SKM-1 treated with dmso at 0.1 percent for 144 hours (cell line): ENCODE measurements around the gene COMT.

Experiments used
- DNase-seq: peaks from one replicate; lab custom pipeline; 2025; ENCODE audit not compliant: unreplicated experiment; lab: John Stamatoyannopoulos, UW

The COMT gene

GRCh38 chr22:19955241-19956128, 13.9 kb downstream of the COMT start:
- no peak for DNase-seq

- no peak for DNase-seq
Observed at GRCh38 chr22:19957445-19957844, 15.9 kb downstream of the COMT start.

DNA sequence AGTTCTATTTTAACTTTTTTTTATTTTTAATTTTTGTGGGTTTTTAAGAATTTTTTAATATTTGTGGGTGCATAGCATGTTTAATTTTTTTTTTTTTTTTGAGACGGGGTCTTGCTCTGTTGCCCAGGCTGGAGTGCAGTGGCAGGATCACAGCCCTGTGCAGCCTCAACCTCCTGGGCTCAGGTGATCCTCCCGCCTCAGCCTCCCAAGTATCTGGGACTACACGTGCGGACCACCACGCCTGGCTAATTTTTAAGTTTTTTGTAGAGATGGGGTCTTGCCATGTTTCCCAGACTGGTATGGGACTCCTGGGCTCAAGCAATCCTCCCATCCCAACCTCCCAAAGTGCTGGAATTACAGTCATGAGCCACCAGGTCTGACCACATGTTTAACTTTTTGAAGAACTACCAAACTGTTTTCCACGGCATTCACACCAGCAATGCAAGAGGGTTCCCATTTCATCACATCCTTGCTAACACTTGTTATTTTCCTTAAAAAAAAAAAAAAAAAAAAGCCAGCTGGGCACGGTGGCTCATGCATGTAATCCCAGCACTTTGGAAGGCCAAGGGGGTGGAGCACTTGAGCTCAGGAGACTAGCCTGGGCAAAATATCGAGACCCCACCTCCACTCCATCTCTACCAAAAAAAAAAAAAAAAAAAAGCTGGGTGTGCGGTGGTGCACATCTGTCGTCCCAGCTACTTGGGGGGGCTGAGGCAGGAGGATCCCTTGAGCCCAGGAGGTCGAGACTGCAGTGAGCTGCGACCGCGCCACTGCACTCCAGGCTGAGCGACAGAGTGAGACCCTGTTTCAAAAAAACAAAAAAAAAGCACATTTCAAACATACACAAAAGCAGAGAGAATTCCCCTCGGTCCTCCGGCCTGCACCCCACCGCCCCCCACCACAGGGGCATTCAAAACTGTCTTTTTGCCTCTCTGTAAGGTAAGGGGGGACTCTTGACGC, 16.8 kb downstream of the COMT start:
- DNase-seq = no peak

DNA sequence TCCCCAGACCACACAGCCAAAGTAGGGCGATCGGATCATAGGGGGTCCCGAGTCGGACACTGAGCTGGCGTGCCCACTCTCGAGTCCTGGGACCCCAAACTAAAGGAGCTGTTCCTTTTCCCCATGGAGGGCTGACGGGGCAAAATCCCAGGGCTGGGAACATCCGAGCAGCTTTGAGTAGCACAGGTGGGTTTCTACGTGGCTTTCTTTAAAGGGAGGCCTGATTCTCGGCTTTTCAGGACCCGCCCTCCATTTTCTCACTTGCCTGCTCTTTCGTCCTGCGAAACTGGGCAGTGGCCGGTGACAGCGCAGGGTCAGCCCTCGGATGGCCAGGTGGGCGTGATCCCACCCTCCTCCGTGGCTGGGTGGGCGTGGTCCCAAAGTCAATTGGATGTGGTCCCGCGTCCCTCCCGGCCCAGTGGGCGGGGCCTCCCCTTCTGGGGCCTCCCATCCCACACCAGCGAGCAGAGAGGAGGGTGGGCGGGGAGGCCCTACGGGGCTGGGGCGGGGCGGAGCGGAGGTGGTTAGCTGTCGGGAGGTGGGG, 17.5 kb downstream of the COMT start:
- no peak for DNase-seq

- DNase-seq = no peak
Observed at GRCh38 chr22:19959587-19960490, 18.3 kb downstream of the COMT start.

DNA sequence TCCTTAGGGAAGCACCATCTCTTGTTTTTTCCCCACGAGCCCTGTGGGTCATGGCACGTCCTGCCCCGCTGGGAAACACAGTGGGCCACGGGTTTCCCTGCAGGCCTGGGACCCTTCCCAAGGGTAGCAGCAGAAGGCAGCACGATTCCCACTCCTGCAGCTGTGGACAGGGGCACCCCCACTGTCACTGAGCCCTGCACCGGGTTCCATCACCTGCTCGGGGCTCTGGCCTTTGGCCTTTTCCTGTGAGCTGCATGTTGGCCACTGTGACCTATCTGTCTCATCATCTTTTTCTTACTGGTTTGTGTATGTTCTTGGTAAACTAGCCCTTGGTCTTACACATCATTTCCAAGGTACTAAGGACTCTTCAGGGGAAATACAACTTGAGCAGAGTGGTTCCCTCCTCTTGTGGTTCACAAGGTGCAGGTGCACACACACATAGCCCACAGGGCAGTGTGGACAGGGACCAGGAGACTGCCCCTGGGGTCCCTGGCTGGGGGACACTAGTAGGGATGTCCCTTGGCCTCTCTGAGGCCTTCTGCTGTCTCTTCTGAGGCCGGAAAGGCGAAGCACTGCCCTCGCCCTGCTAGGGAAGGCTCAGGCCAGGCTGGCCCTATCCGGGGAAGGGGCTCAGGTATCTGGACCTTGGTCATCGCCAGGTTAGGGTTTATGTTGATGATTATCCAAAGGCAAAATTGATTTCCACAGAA, 19.1 kb downstream of the COMT start:
- no peak for DNase-seq

- DNase-seq = no peak
Observed at GRCh38 chr22:19961201-19961580, 19.6 kb downstream of the COMT start.

- no peak for DNase-seq
Observed at GRCh38 chr22:19961868-19962245, 20.3 kb downstream of the COMT start.

DNA sequence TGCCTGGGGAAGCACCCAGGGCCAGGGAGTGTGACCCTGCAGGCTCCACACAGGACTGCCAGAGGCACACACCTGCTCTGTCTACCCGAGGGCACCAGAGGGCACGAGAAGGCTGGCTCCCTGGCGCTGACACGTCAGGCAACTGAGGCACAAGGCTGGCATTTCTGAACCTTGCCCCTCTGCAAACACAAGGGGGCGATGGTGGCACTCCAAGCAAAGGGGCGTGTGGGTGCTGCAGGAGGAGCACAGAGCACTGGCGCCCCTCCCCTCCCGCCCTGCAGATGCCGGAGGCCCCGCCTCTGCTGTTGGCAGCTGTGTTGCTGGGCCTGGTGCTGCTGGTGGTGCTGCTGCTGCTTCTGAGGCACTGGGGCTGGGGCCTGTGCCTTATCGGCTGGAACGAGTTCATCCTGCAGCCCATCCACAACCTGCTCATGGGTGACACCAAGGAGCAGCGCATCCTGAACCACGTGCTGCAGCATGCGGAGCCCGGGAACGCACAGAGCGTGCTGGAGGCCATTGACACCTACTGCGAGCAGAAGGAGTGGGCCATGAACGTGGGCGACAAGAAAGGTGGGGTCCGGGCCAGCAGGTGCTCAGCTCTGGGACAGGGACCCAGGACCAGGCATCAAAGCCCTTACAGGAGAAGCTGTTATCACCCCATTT, 20.8 kb downstream of the COMT start:
- peak; percentile 48 for DNase-seq

- no peak for DNase-seq
Observed at GRCh38 chr22:19962909-19963806, 21.6 kb downstream of the COMT start.

DNA sequence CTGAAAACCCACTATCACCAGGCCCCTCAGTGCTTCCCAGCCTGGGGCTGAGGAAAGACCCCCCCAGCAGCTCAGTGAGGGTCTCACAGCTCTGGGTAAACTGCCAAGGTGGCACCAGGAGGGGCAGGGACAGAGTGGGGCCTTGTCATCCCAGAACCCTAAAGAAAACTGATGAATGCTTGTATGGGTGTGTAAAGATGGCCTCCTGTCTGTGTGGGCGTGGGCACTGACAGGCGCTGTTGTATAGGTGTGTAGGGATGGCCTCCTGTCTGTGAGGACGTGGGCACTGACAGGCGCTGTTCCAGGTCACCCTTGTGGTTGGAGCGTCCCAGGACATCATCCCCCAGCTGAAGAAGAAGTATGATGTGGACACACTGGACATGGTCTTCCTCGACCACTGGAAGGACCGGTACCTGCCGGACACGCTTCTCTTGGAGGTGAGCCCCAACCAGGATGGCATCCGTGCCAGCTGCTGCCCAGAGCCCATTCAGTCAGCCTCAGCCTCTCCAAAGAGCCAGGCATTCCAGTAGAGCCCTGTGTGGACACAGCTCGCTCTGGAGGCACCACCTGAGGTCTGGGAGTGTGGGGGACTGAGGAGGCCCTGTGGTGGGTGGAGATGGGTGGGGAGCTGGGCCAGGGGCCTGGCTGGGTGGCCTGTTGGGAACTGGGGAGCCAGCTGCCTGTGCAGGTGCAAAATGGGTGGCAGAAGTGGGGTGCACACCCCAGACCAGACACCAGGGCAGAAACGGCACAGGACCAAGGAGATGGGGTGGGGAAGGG, 22.5 kb downstream of the COMT start:
- no peak for DNase-seq

DNA sequence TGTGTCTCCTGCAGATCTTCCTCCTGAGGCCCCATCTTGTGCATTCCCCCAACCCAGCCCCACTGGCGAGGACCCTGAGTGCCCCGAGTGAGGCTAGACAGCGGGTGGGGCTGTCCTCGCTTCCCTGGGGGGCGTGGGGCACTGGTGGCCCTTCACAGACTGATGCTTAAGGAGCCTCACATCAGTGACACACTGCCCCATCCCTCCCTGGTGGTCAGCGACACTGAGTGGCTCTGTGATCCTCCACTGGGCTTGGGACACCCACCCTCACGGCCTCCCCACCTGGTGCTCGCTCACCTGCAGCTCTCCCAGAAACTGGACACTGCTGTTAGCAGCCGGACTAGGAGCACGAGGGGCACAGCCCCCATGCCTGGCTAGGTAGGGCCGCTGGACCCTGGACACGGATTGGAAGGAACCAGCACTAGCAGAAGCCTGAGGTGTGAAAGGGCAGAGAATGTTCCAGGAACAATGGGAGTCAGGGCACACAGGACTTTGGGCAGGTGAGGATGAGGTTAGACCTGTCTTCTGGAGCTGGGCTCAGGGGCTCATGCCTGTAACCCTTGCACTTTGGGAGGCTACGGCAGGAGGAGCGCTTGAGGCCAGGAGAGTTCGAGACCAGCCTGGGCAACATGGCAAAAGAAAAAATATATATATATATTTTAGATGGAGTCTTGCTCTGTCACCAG, 23.3 kb downstream of the COMT start:
- no peak for DNase-seq

- peak; percentile 18 for DNase-seq
Observed at GRCh38 chr22:19965771-19966709, 24.5 kb downstream of the COMT start.

DNA sequence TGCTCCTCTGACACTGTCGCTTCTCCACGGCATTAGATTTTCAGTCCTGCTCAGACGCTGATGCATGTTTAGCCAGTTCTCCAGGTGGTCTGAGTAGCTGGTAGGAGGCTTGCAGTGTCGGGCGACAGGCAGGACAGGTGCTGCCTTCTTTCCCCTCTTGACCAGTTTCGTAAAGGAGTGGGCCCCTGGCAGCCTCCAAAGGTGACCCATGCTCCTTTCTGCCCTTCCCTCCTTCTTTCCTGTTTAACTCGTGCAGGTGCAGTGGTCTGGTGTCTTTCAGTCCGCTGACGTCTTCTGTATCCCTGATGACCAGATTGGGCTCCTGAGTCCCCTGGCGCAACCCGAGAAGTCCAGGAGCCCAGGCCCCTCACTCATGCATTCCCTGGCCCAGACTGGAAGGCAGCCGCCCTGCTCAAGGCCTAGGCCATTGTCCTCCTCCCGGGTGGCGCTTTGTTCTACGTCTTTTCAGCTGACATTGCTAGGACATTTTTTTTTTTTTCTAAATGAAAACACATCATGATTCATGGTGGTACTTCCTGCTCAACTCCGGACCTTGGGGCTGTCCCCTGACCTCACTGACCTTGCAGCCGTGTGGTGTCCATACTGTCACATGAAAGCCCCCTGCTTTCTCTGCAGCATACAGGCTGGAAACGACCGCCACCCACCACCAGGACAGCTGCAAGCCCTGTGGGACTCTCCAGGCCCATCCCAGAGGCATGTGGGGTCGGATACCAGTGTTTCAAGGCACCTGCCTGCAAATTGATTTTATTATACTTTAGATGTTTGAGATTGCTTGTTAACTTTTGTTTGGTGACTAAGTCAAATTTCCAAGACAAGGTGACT, 25.6 kb downstream of the COMT start:
- DNase-seq = no peak

DNA sequence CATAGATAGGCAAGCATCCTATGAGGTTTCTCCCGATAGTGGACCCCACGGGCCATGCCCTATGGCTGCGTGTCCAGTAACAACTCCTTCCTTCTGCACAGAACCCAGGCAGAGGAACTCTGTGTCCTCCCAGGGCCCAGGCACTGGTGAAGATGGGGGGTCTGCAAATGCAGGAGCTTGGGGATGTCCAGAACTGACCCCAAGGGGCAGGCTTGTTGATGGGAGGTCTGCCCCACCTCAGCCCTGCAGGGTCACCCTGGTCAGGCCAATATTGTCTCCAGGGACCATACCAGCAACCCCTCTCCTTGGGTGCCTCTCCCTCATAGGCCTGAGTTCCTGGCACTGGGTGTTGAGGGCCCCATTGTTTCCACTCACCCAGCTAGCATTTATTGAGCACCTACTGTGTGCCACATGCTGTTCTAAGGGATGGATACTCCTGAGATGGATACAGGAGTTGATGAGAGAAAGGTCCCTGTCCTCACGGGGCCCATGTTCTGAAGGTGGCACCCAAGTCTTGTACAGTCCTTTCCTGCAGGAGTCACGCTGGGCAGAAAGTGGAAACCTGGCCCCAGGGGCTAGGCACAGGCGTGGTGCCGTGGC, 26.4 kb downstream of the COMT start:
- no peak for DNase-seq
